ENCODE measurements around the gene OR13D1. TPM values are rescaled to one million over a fixed set of nuclear protein-coding genes. Genes with fewer than 3 reads are reported as not detected.
"Not testable (repeated sequence)": the region's sequence is repeated elsewhere in the genome, so short reads cannot be mapped to it uniquely, and the experiment has no call there.

OR13D1 gene
- total RNA-seq, 3 donors from 2014 or later = not detected

DNA sequence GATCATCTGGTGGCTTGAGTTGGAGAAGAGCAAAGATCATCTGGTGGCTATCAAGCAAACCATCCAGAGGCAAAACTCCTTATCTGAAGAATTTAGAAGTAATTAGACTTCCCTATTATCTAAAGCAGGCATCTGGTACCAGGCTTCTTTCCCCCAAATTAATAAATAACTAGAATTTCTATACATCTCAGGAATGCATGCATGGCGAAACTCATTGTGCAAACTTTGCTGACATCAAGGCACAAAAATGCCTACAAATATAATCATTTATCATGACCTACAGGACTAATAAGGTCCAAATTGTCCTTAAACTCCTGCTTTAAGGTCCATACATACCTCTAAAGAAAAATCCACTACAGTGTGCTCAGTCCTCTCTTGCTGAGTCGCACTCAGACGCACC, 6.0 kb downstream of the OR13D1 start:
- Histone ChIP-seq H3K4me1 (ENCODE audit: low read depth) (no peaks in the 10 kb centered on the region), H3K36me3 (ENCODE audit: low read depth) (no peaks in the 10 kb centered on the region), H3K9me3 (no peaks in the 10 kb centered on the region), H3K4me3 (no peak overlapping the region)
- DNase-seq = no peak
- intact Hi-C loops (cut with DNase I, micrococcal nuclease) = no loop called here
- TF ChIP-seq, protein P1, sequence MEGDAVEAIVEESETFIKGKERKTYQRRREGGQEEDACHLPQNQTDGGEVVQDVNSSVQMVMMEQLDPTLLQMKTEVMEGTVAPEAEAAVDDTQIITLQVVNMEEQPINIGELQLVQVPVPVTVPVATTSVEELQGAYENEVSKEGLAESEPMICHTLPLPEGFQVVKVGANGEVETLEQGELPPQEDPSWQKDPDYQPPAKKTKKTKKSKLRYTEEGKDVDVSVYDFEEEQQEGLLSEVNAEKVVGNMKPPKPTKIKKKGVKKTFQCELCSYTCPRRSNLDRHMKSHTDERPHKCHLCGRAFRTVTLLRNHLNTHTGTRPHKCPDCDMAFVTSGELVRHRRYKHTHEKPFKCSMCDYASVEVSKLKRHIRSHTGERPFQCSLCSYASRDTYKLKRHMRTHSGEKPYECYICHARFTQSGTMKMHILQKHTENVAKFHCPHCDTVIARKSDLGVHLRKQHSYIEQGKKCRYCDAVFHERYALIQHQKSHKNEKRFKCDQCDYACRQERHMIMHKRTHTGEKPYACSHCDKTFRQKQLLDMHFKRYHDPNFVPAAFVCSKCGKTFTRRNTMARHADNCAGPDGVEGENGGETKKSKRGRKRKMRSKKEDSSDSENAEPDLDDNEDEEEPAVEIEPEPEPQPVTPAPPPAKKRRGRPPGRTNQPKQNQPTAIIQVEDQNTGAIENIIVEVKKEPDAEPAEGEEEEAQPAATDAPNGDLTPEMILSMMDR (IDR thresholded peaks at IDR 0.05) = no peak
- ATAC-seq = no peak

DNA sequence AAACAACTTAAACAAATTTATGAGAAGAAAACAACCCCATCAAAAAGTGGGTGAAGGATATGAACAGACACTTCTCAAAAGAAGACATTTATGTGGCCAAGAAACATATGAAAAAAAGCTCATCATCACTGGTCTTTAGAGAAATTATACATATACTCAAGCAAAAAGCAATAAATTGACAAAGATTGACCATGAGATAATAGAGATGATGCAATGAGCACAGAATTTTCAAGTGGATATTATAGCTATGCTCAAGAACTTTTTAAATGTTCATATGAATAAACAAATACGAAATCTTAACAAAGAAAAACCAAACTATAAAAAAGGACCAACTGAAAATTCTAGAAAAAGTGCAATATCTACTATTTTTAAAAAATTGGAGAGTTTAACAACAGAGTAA, 14.4 kb downstream of the OR13D1 start:
- DNase-seq; H3K4me1 ChIP-seq (ENCODE audit: low read depth); H3K36me3 ChIP-seq (ENCODE audit: low read depth); H3K9me3 ChIP-seq; H3K4me3 ChIP-seq; intact Hi-C loops (cut with DNase I, micrococcal nuclease); ATAC-seq: not testable (repeated sequence)

DNA sequence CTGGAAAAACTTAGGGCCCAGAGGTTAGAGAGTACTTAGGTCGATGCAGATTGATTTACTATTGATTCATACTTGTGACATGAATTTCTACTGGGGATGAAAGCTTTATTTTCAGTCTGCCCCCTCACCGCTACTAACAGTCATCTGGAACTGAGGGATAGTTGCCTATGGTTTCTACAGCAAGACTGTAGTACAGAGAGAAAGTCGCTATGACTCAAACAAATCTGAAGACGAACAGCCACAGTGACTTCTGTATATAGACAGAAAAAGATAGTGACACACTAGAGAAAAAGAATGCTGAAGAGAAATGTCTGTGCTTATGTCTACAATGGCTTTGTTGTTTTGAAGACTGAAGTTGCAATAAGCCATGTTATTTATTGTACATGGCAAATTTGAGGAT, 17.3 kb downstream of the OR13D1 start:
- Histone ChIP-seq H3K4me1 (ENCODE audit: low read depth) (no peaks in the 10 kb centered on the region), H3K4me3 (no peak overlapping the region), H3K36me3 (ENCODE audit: low read depth) (no peaks in the 10 kb centered on the region), H3K9me3 (no peaks in the 10 kb centered on the region)
- DNase-seq (no peak), ATAC-seq (no peak)
- intact Hi-C loops (cut with DNase I, micrococcal nuclease) = no loop called here
- TF ChIP-seq, protein P1 (IDR thresholded peaks at IDR 0.05) = no peak

DNA sequence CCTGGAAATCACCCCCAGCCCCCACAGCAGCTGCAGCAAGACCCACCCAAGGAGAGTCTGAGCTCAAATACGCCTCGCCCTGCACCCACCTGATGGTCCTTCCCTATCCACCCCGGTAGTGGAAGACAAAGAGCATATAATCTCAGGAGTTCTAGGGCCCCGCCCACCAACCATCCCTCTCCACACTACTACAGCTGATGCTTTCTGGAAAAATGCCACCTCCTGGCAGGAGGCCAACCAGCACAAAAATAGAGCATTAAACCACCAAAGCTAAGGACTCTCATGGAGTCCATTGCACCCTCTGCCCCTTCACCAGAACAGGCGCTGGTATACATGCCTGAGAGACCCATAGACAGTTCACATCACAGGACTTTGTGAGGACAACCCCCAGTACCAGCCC, 30.7 kb downstream of the OR13D1 start:
- ATAC-seq (no peak), DNase-seq (no peak)
- H3K36me3 ChIP-seq (ENCODE audit: low read depth) = no peaks in the 10 kb centered on the region
- no peaks in the 10 kb centered on the region for H3K9me3 ChIP-seq
- intact Hi-C loops (cut with DNase I, micrococcal nuclease) = no loop called here
- TF ChIP-seq, protein P1 (IDR thresholded peaks at IDR 0.05) = no peak
- no peaks in the 10 kb centered on the region for H3K4me1 ChIP-seq (ENCODE audit: low read depth)
- H3K4me3 ChIP-seq = no peak overlapping the region

DNA sequence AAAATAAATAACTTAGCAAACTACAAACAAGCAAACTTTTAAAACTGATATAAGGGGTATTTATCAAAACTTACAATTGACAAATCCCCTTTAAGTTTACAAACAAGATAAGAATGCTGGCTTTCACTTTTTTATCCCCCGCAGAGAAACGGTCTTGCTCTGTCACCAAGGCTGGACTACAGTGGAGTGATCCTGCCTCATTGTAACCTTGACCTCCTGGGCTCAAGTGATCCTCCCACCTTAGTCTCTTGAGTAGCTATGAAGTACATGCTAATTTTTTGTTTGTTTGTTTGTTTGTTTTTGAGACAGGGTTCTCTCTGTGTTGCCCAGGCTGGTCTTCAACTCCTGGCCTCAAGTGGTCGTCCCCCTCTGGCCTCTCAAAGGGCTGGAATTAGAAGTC, 44.1 kb downstream of the OR13D1 start:
- TF ChIP-seq, protein P1 (IDR thresholded peaks at IDR 0.05) = no peak
- Histone ChIP-seq H3K36me3 (ENCODE audit: low read depth) (no peaks in the 10 kb centered on the region), H3K4me3 (no peak overlapping the region), H3K4me1 (ENCODE audit: low read depth) (no peaks in the 10 kb centered on the region), H3K9me3 (no peaks in the 10 kb centered on the region)
- DNase-seq (no peak), ATAC-seq (no peak)
- intact Hi-C loops (cut with DNase I, micrococcal nuclease) = no loop called here

DNA sequence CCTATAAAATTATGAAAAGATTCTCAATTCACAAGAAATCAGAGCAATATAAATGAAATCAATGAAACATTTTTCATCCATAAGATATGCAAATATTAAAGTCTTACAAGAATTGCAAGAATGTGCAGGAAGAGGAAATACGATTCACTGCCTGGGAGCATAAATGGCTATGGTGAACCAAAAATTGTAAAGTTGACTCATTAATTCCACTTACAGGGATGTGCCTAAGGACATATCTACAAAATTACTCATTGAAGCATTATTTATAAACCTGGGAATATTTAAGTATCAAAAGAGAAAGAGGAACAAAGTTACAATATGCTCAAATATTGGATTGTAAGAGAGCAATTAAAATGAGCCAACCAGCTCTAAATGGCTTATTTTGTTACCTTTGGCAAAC, 46.3 kb downstream of the OR13D1 start:
- no peak overlapping the region for H3K4me3 ChIP-seq

More for the DNA sequence above, 46.3 kb downstream of the OR13D1 start:
- intact Hi-C loops (cut with DNase I, micrococcal nuclease) = no loop called here
- H3K4me1 ChIP-seq (ENCODE audit: low read depth) = no peaks in the 10 kb centered on the region
- H3K9me3 ChIP-seq = no peaks in the 10 kb centered on the region
- no peaks in the 10 kb centered on the region for H3K36me3 ChIP-seq (ENCODE audit: low read depth)
- DNase-seq (no peak), ATAC-seq (no peak)
- TF ChIP-seq, protein P1 (IDR thresholded peaks at IDR 0.05) = no peak
